ENCODE results near the gene RNU2-63P. TPM values are rescaled to one million over a fixed set of nuclear protein-coding genes. Genes with fewer than 3 reads are reported as not detected.
"Not testable (repeated sequence)": the region's sequence is repeated elsewhere in the genome, so short reads cannot be mapped to it uniquely, and the experiment has no call there.

Gene RNU2-63P
- total RNA-seq, 1 experiment from 2014 or later: not detected

GRCh38 chr2:88054782-88055370 is 38.5 kb upstream of the RNU2-63P start:
- no peak for DNase-seq
- Histone ChIP-seq H3K27ac (ENCODE audit: low read length) (peak overlapping the region; percentile 79), H3K4me3 (ENCODE audit: low read length) (peak overlapping the region; percentile 90), H3K9ac (ENCODE audit: low read length) (peak overlapping the region; percentile 95), H3K4me2 (ENCODE audit: low read depth, low read length, poor library complexity, severe bottlenecking) (peak overlapping the region; percentile 92), H4K20me1 (ENCODE audit: insufficient read depth, low read depth, low read length) (no peaks in the 10 kb centered on the region), H3K79me2 (ENCODE audit: low read length) (peaks cover 28% of the 10 kb centered on the region), H3K9me2 (replicated peaks; ENCODE audit: insufficient read depth, low read length) (no peaks in the 10 kb centered on the region), H3K27me3 (ENCODE audit: low read length) (no peaks in the 10 kb centered on the region), H2AFZ (ENCODE audit: low read length) (no peak overlapping the region), H3K4me1 (ENCODE audit: low read length) (peaks cover 34% of the 10 kb centered on the region), H3K9me3 (ENCODE audit: low read length) (no peaks in the 10 kb centered on the region), H3K36me3 (ENCODE audit: insufficient read depth, low read length) (no peaks in the 10 kb centered on the region)

- Histone ChIP-seq H3K27me3 (ENCODE audit: low read length) (no peaks in the 10 kb centered on the region), H3K79me2 (ENCODE audit: low read length) (peaks cover 28% of the 10 kb centered on the region), H3K4me2 (ENCODE audit: low read depth, low read length, poor library complexity, severe bottlenecking) (peak overlapping the region; percentile 92), H3K36me3 (ENCODE audit: insufficient read depth, low read length) (no peaks in the 10 kb centered on the region), H3K9me2 (replicated peaks; ENCODE audit: insufficient read depth, low read length) (no peaks in the 10 kb centered on the region), H3K27ac (ENCODE audit: low read length) (peak overlapping the region; percentile 79), H3K9me3 (ENCODE audit: low read length) (no peaks in the 10 kb centered on the region), H3K4me1 (ENCODE audit: low read length) (peaks cover 34% of the 10 kb centered on the region), H4K20me1 (ENCODE audit: insufficient read depth, low read depth, low read length) (no peaks in the 10 kb centered on the region), H3K9ac (ENCODE audit: low read length) (peak overlapping the region; percentile 95), H3K4me3 (ENCODE audit: low read length) (peak overlapping the region; percentile 90), H2AFZ (ENCODE audit: low read length) (no peak overlapping the region)
- no peak for DNase-seq
Measured at GRCh38 chr2:88053934-88054781, 37.8 kb upstream of the RNU2-63P start.

- DNase-seq: no peak
- Histone ChIP-seq H3K9ac (ENCODE audit: low read length) (no peak overlapping the region), H3K9me3 (ENCODE audit: low read length) (no peaks in the 10 kb centered on the region), H3K4me3 (ENCODE audit: low read length) (no peak overlapping the region), H3K9me2 (replicated peaks; ENCODE audit: insufficient read depth, low read length) (no peaks in the 10 kb centered on the region), H4K20me1 (ENCODE audit: insufficient read depth, low read depth, low read length) (no peaks in the 10 kb centered on the region), H3K36me3 (ENCODE audit: insufficient read depth, low read length) (no peaks in the 10 kb centered on the region), H3K4me1 (ENCODE audit: low read length) (peaks cover 34% of the 10 kb centered on the region), H3K27me3 (ENCODE audit: low read length) (no peaks in the 10 kb centered on the region), H3K4me2 (ENCODE audit: low read depth, low read length, poor library complexity, severe bottlenecking) (peak overlapping the region; percentile 92), H3K79me2 (ENCODE audit: low read length) (peaks cover 28% of the 10 kb centered on the region), H3K27ac (ENCODE audit: low read length) (0 out of 2 replicates have a peak overlapping the region, but pooled peaks have one; percentile 79), H2AFZ (ENCODE audit: low read length) (no peak overlapping the region)
Measured at GRCh38 chr2:88053296-88053695, 36.9 kb upstream of the RNU2-63P start.

GRCh38 chr2:88051792-88052191 is 35.4 kb upstream of the RNU2-63P start:
- Histone ChIP-seq H3K9ac (ENCODE audit: low read length) (no peak overlapping the region), H3K4me2 (ENCODE audit: low read depth, low read length, poor library complexity, severe bottlenecking) (no peak overlapping the region), H2AFZ (ENCODE audit: low read length) (no peak overlapping the region), H3K27me3 (ENCODE audit: low read length) (no peaks in the 10 kb centered on the region), H3K27ac (ENCODE audit: low read length) (no peak overlapping the region), H3K4me3 (ENCODE audit: low read length) (no peak overlapping the region), H3K36me3 (ENCODE audit: insufficient read depth, low read length) (no peaks in the 10 kb centered on the region), H3K79me2 (ENCODE audit: low read length) (peaks cover 28% of the 10 kb centered on the region), H3K4me1 (ENCODE audit: low read length) (peaks cover 34% of the 10 kb centered on the region), H3K9me3 (ENCODE audit: low read length) (no peaks in the 10 kb centered on the region), H4K20me1 (ENCODE audit: insufficient read depth, low read depth, low read length) (no peaks in the 10 kb centered on the region), H3K9me2 (replicated peaks; ENCODE audit: insufficient read depth, low read length) (no peaks in the 10 kb centered on the region)
- no peak for DNase-seq

- Histone ChIP-seq H3K9ac (ENCODE audit: low read length) (no peak overlapping the region), H4K20me1 (ENCODE audit: insufficient read depth, low read depth, low read length) (no peaks in the 10 kb centered on the region), H3K79me2 (ENCODE audit: low read length) (peaks cover 18% of the 10 kb centered on the region), H2AFZ (ENCODE audit: low read length) (no peak overlapping the region), H3K4me1 (ENCODE audit: low read length) (peaks cover 25% of the 10 kb centered on the region), H3K27ac (ENCODE audit: low read length) (no peak overlapping the region), H3K4me2 (ENCODE audit: low read depth, low read length, poor library complexity, severe bottlenecking) (no peak overlapping the region), H3K9me3 (ENCODE audit: low read length) (no peaks in the 10 kb centered on the region), H3K4me3 (ENCODE audit: low read length) (no peak overlapping the region), H3K27me3 (ENCODE audit: low read length) (no peaks in the 10 kb centered on the region), H3K9me2 (replicated peaks; ENCODE audit: insufficient read depth, low read length) (no peaks in the 10 kb centered on the region), H3K36me3 (ENCODE audit: insufficient read depth, low read length) (no peaks in the 10 kb centered on the region)
- DNase-seq: no peak
Measured at GRCh38 chr2:88049622-88050021, 33.3 kb upstream of the RNU2-63P start.

GRCh38 chr2:88048541-88048940 is 32.2 kb upstream of the RNU2-63P start:
- Histone ChIP-seq H3K9me2 (replicated peaks; ENCODE audit: insufficient read depth, low read length) (no peaks in the 10 kb centered on the region), H3K4me3 (ENCODE audit: low read length) (no peak overlapping the region), H2AFZ (ENCODE audit: low read length) (no peak overlapping the region), H4K20me1 (ENCODE audit: insufficient read depth, low read depth, low read length) (no peaks in the 10 kb centered on the region), H3K36me3 (ENCODE audit: insufficient read depth, low read length) (no peaks in the 10 kb centered on the region), H3K27ac (ENCODE audit: low read length) (no peak overlapping the region), H3K9ac (ENCODE audit: low read length) (no peak overlapping the region), H3K79me2 (ENCODE audit: low read length) (peaks cover 9% of the 10 kb centered on the region), H3K27me3 (ENCODE audit: low read length) (no peaks in the 10 kb centered on the region), H3K4me1 (ENCODE audit: low read length) (peaks cover 14% of the 10 kb centered on the region), H3K9me3 (ENCODE audit: low read length) (no peaks in the 10 kb centered on the region), H3K4me2 (ENCODE audit: low read depth, low read length, poor library complexity, severe bottlenecking) (no peak overlapping the region)
- DNase-seq: no peak

GRCh38 chr2:88045561-88045960 is 29.2 kb upstream of the RNU2-63P start:
- not testable (repeated sequence) for DNase-seq; H3K27ac ChIP-seq (ENCODE audit: low read length); H3K4me3 ChIP-seq (ENCODE audit: low read length); H3K9me3 ChIP-seq (ENCODE audit: low read length); H4K20me1 ChIP-seq (ENCODE audit: insufficient read depth, low read depth, low read length); H3K27me3 ChIP-seq (ENCODE audit: low read length); H3K4me2 ChIP-seq (ENCODE audit: low read depth, low read length, poor library complexity, severe bottlenecking); H3K9me2 ChIP-seq (replicated peaks; ENCODE audit: insufficient read depth, low read length); H2AFZ ChIP-seq (ENCODE audit: low read length); H3K9ac ChIP-seq (ENCODE audit: low read length); H3K4me1 ChIP-seq (ENCODE audit: low read length); H3K36me3 ChIP-seq (ENCODE audit: insufficient read depth, low read length)
- H3K79me2 ChIP-seq (ENCODE audit: low read length): peaks cover 14% of the 10 kb centered on the region; the same call in 1 of the 2 replicates

- Histone ChIP-seq H3K4me2 (ENCODE audit: low read depth, low read length, poor library complexity, severe bottlenecking) (no peak overlapping the region), H3K79me2 (ENCODE audit: low read length) (peaks cover 17% of the 10 kb centered on the region; the same call in 1 of the 2 replicates), H3K27ac (ENCODE audit: low read length) (no peak overlapping the region), H3K27me3 (ENCODE audit: low read length) (no peaks in the 10 kb centered on the region), H3K4me1 (ENCODE audit: low read length) (no peaks in the 10 kb centered on the region), H3K9me3 (ENCODE audit: low read length) (no peaks in the 10 kb centered on the region), H4K20me1 (ENCODE audit: insufficient read depth, low read depth, low read length) (no peaks in the 10 kb centered on the region), H3K4me3 (ENCODE audit: low read length) (no peak overlapping the region), H3K9ac (ENCODE audit: low read length) (no peak overlapping the region), H2AFZ (ENCODE audit: low read length) (no peak overlapping the region), H3K9me2 (replicated peaks; ENCODE audit: insufficient read depth, low read length) (no peaks in the 10 kb centered on the region), H3K36me3 (ENCODE audit: insufficient read depth, low read length) (no peaks in the 10 kb centered on the region)
- no peak for DNase-seq
Measured at GRCh38 chr2:88042476-88042875, 26.1 kb upstream of the RNU2-63P start.
